ENCODE data around the gene ISM2.

Gene ISM2

DNA sequence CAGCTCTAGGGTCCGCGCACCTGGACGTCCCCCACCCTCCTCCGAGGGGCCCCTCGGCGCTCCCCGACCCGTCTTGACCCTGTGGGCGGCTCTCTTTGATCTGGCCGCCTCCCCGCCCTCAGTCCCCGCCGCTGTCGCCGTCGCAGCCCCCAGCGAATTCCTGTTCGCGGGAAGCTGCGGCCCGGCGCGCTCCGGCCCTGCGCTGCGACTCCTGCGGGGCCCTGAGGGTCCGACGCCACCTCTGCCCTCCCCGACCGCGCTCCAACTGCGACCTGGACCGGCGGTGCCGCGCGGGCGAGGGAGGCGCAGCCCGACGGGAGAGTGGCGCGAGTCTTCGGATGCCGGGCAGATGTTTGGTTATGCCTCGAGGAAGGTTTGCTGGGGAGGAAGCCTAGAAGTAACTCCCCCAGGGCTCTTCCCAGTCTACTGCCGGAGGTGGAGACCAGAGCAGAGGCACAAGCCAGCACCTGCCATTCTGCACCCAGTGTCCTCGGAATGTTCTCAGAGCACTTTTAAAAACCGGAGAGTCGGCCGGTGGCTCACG lies 440 bp upstream of the ISM2 start:
- Histone ChIP-seq H3K27me3 (ENCODE audit: insufficient read depth, poor library complexity, severe bottlenecking) (no peaks in the 10 kb centered on the region), H3K27ac (replicated peaks) (no peak overlapping the region), H3K4me3 (replicated peaks; ENCODE audit: insufficient read depth, low read length) (peak overlapping the region; percentile 32)
- no peak for DNase-seq (ENCODE audit: low read depth in 1 of 2, low spot score in 1 of 2)
- TF ChIP-seq GABPA (IDR thresholded peaks at IDR 0.05; ENCODE audit: low read depth) (no peak), POLR2AphosphoS5 (IDR thresholded peaks at IDR 0.05; ENCODE audit: low read depth) (no peak), SPI1 (IDR thresholded peaks at IDR 0.05; ENCODE audit: borderline replicate concordance, low read depth) (no peak)
- TF ChIP-seq, protein P1, sequence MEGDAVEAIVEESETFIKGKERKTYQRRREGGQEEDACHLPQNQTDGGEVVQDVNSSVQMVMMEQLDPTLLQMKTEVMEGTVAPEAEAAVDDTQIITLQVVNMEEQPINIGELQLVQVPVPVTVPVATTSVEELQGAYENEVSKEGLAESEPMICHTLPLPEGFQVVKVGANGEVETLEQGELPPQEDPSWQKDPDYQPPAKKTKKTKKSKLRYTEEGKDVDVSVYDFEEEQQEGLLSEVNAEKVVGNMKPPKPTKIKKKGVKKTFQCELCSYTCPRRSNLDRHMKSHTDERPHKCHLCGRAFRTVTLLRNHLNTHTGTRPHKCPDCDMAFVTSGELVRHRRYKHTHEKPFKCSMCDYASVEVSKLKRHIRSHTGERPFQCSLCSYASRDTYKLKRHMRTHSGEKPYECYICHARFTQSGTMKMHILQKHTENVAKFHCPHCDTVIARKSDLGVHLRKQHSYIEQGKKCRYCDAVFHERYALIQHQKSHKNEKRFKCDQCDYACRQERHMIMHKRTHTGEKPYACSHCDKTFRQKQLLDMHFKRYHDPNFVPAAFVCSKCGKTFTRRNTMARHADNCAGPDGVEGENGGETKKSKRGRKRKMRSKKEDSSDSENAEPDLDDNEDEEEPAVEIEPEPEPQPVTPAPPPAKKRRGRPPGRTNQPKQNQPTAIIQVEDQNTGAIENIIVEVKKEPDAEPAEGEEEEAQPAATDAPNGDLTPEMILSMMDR (IDR thresholded peaks at IDR 0.05; ENCODE audit: insufficient read depth, low read length): no peak
- TF ChIP-seq, protein P2, sequence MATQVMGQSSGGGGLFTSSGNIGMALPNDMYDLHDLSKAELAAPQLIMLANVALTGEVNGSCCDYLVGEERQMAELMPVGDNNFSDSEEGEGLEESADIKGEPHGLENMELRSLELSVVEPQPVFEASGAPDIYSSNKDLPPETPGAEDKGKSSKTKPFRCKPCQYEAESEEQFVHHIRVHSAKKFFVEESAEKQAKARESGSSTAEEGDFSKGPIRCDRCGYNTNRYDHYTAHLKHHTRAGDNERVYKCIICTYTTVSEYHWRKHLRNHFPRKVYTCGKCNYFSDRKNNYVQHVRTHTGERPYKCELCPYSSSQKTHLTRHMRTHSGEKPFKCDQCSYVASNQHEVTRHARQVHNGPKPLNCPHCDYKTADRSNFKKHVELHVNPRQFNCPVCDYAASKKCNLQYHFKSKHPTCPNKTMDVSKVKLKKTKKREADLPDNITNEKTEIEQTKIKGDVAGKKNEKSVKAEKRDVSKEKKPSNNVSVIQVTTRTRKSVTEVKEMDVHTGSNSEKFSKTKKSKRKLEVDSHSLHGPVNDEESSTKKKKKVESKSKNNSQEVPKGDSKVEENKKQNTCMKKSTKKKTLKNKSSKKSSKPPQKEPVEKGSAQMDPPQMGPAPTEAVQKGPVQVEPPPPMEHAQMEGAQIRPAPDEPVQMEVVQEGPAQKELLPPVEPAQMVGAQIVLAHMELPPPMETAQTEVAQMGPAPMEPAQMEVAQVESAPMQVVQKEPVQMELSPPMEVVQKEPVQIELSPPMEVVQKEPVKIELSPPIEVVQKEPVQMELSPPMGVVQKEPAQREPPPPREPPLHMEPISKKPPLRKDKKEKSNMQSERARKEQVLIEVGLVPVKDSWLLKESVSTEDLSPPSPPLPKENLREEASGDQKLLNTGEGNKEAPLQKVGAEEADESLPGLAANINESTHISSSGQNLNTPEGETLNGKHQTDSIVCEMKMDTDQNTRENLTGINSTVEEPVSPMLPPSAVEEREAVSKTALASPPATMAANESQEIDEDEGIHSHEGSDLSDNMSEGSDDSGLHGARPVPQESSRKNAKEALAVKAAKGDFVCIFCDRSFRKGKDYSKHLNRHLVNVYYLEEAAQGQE (IDR thresholded peaks at IDR 0.05; ENCODE audit: insufficient replicate concordance, low read depth): no peak

DNA sequence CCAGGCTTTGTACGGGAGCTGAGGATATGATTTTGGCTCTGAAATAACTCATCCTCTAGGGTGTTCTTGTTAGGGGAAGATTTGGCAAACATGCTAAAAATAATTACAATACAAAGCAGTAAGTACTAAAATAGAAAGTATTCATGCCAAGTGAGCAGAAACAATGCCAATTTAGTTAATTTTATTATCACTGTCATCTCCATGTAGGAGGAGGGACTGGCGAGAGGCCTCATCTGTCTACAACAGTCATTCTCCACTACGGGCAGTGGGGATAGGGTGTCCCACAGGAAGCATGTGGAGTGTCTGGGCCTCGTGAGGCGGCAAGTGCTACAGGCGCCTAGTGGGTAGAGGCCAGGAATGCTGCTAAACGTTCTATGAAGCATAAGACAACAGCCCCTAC lies 3.3 kb downstream of the ISM2 start:
- TF ChIP-seq, protein P1 (IDR thresholded peaks at IDR 0.05; ENCODE audit: insufficient read depth, low read length): no peak
- TF ChIP-seq POLR2AphosphoS5 (IDR thresholded peaks at IDR 0.05; ENCODE audit: low read depth) (no peak), GABPA (IDR thresholded peaks at IDR 0.05; ENCODE audit: low read depth) (no peak), SPI1 (IDR thresholded peaks at IDR 0.05; ENCODE audit: borderline replicate concordance, low read depth) (no peak)
- TF ChIP-seq, protein P2 (IDR thresholded peaks at IDR 0.05; ENCODE audit: insufficient replicate concordance, low read depth): no peak
- no peak for DNase-seq (ENCODE audit: low read depth in 1 of 2, low spot score in 1 of 2)

DNA sequence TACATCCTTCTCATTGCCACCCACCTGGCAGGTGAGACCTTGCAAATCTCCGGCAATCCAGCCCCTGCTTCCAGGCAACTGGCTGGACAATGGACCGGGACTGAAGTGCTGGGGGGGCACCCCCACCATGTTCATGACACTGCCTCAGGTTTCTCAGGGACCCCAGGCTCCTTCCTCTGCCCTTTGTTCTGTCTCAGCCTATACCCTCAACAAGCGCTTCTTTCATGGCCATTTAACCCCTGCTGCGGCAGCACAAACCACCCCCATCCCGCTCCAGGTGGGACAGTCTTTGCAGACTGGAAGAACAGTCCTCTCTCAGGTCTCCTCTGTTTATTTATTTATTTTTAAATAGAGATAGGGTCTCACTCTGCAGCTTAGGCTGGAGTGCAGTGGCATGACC lies 7.6 kb downstream of the ISM2 start:
- no peak for DNase-seq (ENCODE audit: low read depth in 1 of 2, low spot score in 1 of 2)
- H3K27ac ChIP-seq (replicated peaks): no peak overlapping the region
- no peaks in the 10 kb centered on the region for H3K27me3 ChIP-seq (ENCODE audit: insufficient read depth, poor library complexity, severe bottlenecking)
- no peak overlapping the region for H3K4me3 ChIP-seq (replicated peaks; ENCODE audit: insufficient read depth, low read length)
- TF ChIP-seq SPI1 (IDR thresholded peaks at IDR 0.05; ENCODE audit: borderline replicate concordance, low read depth): no peak
- no peak for TF ChIP-seq POLR2AphosphoS5 (IDR thresholded peaks at IDR 0.05; ENCODE audit: low read depth)
- TF ChIP-seq GABPA (IDR thresholded peaks at IDR 0.05; ENCODE audit: low read depth): no peak

More for the DNA sequence above, 3.3 kb downstream of the ISM2 start:
- Histone ChIP-seq H3K4me3 (replicated peaks; ENCODE audit: insufficient read depth, low read length) (no peak overlapping the region), H3K27me3 (ENCODE audit: insufficient read depth, poor library complexity, severe bottlenecking) (no peaks in the 10 kb centered on the region), H3K27ac (replicated peaks) (no peak overlapping the region)

DNA sequence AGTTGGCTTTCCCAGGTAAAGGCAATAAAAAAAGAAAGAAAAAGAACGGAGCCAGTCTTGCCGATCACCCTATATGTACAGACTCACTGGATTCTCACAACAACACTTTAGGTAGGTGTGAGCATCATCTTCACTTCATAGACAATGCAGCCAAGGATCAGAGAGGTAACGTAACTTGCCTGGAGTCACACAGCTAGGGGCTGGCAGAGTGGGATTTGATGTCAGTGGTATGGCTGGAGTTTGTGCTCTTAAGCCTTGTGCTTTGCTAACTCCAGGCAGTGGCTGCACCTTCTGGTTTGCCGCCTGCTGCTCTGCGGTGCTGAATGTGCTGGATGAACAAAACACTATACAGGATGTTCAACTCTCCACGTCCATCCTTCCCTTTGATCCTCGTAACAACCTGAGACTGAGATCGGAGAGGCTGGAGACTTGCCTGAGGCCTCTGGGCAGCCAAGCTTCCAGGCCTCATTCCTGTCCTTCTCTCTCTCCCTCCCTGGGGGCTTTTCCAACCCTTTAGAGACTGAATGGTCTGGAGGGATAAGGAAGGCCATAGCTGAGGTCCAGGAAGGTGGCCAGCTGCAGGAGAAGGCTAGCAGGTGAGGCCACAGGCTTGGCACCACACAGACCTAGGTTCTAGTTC lies 8.1 kb downstream of the ISM2 start:
- Histone ChIP-seq H3K27ac (replicated peaks) (no peak overlapping the region), H3K27me3 (ENCODE audit: insufficient read depth, poor library complexity, severe bottlenecking) (no peaks in the 10 kb centered on the region), H3K4me3 (replicated peaks; ENCODE audit: insufficient read depth, low read length) (no peak overlapping the region)
- TF ChIP-seq SPI1 (IDR thresholded peaks at IDR 0.05; ENCODE audit: borderline replicate concordance, low read depth) (no peak), POLR2AphosphoS5 (IDR thresholded peaks at IDR 0.05; ENCODE audit: low read depth) (no peak), GABPA (IDR thresholded peaks at IDR 0.05; ENCODE audit: low read depth) (no peak)
- TF ChIP-seq, protein P2 (IDR thresholded peaks at IDR 0.05; ENCODE audit: insufficient replicate concordance, low read depth): no peak
- TF ChIP-seq, protein P1 (IDR thresholded peaks at IDR 0.05; ENCODE audit: insufficient read depth, low read length): no peak
- DNase-seq (ENCODE audit: low read depth in 1 of 2, low spot score in 1 of 2): no peak

Measured in HL-60 (cell line).